ENCODE measurements around the gene USPL1.
"Not testable (repeated sequence)": the region's sequence is repeated elsewhere in the genome, so short reads cannot be mapped to it uniquely, and the experiment has no call there.

USPL1 gene

DNA sequence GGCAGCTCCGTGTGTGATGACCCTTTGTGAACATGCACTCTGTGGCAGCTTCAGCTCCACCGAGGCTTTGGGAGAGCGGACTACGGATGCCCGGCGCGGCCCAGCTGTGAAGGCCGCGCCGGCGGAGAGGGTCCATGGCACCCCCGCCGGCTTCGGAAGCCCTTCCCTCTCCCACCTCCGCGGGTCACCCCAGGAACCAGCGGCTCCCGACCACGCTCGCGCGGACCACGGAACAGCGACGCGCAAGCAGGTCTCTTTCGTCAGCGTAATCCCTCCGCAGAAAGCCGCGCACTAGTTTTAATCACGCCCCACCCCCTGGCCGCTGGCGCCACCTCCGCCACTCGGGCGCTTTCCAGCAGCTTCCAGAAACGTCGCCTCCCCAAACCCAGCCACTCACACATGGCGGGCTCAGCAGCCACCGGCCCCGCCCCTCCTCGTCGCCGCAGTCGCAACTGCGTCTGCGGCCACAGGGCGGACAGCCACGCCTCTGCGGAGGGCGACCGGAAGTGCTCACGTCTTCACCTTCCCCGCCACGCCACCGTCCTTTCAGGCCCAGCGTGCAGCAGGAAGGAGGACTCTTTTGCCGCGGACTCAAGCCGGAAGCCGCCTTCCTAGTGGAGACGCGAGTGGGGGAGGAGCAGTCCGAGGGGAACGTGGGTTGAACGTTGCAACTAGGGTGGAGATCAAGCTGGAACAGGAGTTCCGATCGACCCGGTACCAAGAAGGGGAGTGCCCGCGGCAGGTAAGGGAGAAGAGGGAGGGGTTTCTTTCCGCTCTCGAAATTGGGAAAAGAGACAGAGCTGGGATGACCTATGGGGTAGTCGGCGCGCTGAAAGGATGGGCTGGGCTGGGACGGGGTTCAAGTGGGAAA is at the start of gene USPL1:
TSS of gene USPL1 (plus strand) at position 606 of the 871 bp plus-strand sequence. CDS start 3,221 bp downstream, outside the sequence.
- DNase-seq: peak; percentile 100

DNA sequence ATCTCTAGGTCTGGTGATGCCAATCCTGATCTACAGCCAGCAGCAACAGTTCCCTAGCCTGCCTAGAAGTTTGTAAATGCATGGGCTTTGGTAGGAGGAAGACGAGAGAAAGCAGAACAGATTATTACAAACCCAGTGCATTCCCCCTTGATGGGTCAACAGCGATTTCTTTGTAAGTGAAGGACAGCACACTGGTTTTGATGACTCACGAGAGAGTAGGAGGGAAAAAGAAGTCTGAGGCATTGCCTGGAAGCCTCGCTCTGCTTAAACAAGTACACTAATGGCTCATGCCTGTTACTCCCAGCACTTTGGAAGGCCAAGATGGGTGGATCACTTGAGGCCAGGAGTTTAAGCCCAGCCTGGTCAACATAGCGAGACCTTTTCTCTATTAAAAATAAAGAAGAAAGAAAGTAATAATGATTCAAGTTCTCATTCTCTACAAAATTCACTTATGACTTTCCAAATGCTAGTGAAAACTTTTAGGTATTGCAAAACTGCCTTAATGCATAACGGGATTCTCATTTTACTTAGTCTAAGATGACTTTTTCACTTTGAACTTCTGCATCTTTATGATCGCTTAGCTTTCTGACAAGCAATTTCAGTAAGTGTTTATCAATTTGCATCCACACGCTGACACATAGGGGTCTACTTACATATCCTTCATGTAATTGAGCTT is 47.7 kb upstream of the USPL1 start:
- DNase-seq: no peak

DNA sequence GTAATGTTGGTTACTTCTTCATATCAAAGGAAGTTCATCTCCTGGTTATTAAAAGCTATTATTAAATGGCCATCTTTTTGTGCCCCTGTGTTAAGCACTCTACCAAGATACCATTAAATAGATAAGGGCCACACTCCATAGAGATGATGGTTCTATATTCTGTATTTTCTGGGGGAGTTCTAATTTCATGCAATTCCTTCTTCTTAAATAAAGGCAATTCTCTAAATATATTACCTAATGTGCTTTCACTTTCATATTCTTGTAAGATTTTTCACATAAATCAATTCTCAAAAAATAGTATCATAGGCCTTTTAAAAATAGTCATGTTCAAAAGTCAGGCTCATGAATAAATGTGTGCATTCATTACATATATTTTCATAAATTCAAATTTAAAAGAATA is 47.0 kb upstream of the USPL1 start:
- DNase-seq: no peak

GRCh38 chr13:30572859-30573275 is 44.9 kb upstream of the USPL1 start:
- no peak for DNase-seq

DNA sequence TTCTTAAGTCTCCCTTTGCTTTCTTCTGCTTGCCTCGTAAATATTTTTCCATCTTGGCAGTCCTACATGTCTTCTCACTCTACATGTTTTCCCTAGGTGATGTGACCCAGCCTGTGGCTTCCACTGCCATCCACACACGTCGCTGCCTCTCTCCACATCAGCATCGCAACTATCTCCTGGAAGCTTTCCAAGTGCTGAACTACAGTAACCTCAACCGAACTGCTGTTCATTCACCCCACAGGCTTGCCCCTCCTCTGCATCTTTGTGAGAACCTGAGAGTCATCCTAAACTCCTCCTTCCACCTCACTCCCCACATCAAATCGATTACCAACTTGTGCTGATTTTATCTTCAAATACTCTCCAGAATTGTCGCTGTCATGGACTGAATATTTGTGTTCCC is 41.2 kb upstream of the USPL1 start:
- DNase-seq: peak; percentile 78

GRCh38 chr13:30577401-30577852 is 40.3 kb upstream of the USPL1 start:
- DNase-seq: peak; percentile 78

DNA sequence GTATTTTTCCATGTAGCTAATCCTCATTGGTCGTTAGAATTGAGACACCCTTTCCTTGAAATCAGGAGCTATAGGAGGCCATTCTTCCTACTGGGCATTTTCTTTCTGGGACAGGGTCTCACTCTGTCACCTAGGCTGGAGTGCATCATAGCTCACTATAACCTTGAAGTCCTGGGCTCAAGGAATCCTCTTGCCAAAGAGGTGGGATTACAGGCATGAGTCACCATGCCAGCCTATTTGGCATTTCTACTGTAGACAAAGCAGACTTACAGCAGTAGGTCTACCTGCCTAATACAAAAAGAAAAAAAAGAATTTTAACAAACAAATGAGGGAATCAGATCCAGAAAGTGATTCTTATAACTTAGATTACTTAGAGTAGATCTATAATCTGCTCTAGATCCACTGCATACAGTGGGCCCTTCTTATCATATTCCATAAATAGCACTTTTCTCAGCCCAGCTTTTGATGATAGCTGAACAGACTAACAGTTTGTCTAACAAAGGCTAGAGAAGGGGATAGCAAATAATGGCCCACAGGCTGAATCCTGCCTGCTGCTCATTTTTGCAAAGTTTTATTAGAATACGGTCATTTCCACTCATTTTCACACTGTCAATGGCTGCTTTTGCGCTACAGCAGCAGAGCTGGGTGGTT is 36.7 kb upstream of the USPL1 start:
- DNase-seq: no peak

- DNase-seq: no peak
These were observed 36.1 kb upstream of the USPL1 start for GRCh38 chr13:30581582-30581981.

DNA sequence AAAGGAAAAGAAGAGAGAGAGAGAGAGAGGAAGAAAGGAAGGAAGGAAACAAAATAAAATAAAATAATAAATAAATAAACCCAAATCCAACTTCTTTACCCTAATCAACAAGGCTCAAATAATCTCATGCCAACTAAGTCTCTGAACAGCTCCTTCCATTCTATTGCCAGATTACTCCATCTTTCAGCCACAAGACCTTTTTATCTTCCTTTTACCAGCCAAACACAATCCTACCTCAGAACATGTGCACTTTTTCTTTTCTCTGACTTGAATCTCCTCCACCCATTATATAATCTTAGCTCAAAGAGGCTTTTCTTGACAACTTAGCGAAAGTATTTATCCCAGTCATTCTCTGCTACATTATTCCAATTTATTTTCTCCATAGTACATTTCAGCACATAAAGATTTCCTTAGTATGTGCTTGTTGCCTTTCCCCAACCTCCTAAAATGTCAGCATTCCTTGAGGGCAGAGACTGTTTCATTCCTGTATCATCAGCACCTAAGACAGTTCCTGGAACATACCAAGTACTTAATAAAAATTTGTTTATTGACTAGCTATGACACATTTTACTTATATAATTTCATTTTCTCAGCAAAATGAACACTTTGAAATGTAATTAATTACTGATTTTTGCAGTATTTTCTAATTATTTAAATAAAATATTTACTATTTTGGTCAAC is 33.5 kb upstream of the USPL1 start:
- no peak for DNase-seq

- no peak for DNase-seq
These were observed 31.9 kb upstream of the USPL1 start for GRCh38 chr13:30585748-30586262.

- no peak for DNase-seq
These were observed 30.5 kb upstream of the USPL1 start for GRCh38 chr13:30587231-30587630.

GRCh38 chr13:30587739-30588138 is 30.0 kb upstream of the USPL1 start:
- no peak for DNase-seq

DNA sequence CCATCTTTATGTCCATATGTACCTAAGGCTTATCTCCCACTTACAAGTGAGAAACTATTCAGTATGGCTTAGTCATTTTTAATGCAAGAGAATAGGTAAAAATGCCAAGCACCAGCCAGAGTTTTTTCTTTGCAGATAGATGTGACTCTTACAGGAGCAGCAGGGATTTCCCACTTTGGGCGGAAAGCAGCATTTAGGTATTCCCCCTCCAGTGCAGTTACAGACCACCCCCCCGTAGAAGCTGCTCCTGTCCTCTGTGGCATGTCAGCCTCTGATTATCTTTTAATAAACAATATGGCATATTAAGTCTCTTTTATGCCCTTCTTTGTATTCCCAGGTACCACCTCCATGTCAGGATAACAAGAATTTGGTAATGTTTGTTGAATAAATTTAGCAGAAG is 24.7 kb upstream of the USPL1 start:
- DNase-seq: no peak

DNA sequence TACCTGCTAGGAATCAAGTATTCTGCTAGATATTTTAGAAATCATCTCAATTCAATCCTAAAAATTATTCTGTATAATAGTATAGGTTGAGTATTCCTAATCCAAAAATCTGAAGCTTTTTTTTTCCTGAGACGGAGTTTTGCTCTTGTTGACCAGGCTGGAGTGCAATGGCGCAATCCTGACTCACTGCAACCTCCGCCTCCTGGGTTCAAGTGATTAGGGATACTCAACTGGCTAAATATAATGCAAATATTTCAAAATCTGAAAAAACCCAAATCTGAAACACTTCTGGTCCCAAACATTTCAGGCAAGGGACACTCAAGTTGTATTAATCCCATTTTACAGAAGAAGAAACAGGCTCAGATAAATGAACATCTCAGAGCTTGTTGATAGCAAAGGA is 17.2 kb upstream of the USPL1 start:
- no peak for DNase-seq

- DNase-seq: no peak
These were observed 15.9 kb upstream of the USPL1 start for GRCh38 chr13:30601836-30602235.

DNA sequence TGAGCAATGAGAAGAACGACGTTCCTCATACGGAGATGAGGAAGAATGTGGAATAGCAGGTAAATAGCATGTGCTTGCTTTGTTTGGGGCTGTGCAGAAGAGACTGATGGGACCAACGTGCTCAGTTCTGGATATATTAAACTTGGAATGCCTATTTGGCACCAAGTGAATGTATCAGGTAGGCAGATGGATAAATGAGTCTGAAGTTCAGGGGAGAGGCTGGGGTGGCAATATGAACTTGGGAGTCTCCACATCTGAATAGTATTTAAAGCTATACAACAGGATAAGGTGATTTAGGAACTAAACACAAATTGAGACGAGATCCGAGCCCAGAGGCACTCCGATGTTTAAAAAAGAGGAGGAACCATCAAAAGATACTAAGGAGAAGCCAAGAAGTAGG is 12.7 kb upstream of the USPL1 start:
- no peak for DNase-seq

GRCh38 chr13:30607186-30607585 is 10.5 kb upstream of the USPL1 start:
- DNase-seq: not testable (repeated sequence)

- DNase-seq: peak; percentile 85
These were observed 9.8 kb upstream of the USPL1 start for GRCh38 chr13:30607908-30608307.

- no peak for DNase-seq
These were observed 9.4 kb upstream of the USPL1 start for GRCh38 chr13:30608364-30608763.

DNA sequence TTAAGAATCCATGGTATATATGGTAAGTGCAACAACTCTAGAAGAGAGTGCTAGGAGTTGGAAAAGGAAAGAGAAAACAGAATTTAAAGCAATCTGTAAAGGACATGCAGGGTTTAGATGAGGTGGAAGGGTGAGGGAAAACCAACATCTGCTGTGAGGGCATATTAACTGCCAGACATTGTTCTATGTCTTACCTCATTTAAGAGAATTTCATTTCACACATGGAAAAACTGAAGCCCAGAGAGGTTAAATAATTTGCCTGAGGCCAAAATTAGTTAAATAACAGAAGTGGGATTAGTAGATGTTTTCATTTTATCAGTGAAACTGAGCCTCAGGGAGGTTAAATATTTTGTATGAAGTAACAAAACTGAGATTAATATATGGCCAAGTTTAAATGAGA is 7.4 kb upstream of the USPL1 start:
- DNase-seq: no peak

- no peak for DNase-seq
These were observed 2.2 kb upstream of the USPL1 start for GRCh38 chr13:30615481-30615865.

GRCh38 chr13:30615866-30616541 is 1.7 kb upstream of the USPL1 start:
- no peak for DNase-seq
